Measurements from ENCODE around the gene RNU1-3.
"Not testable (repeated sequence)": the region's sequence is repeated elsewhere in the genome, so short reads cannot be mapped to it uniquely, and the experiment has no call there.

DNA sequence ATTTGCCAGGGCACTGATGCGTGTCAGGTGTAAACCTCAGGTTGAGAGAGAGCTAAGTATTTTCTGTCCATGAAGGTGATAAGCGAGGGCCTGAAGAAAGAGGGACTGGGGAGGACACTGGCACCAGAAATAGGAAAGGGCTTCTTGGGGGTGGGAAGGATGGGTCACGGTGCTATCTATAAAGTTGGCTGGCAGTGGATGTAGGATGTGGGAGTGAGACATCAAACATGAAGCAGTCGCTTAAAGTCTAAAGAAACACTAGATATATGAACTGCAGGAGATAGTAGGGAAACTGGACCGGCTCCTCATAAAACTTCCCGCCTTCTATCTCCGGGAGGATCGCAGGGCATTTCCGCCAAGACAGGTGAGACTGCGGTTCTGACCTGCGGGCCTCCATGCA is 912 bp downstream of the RNU1-3 start:
- TF ChIP-seq, protein P1, sequence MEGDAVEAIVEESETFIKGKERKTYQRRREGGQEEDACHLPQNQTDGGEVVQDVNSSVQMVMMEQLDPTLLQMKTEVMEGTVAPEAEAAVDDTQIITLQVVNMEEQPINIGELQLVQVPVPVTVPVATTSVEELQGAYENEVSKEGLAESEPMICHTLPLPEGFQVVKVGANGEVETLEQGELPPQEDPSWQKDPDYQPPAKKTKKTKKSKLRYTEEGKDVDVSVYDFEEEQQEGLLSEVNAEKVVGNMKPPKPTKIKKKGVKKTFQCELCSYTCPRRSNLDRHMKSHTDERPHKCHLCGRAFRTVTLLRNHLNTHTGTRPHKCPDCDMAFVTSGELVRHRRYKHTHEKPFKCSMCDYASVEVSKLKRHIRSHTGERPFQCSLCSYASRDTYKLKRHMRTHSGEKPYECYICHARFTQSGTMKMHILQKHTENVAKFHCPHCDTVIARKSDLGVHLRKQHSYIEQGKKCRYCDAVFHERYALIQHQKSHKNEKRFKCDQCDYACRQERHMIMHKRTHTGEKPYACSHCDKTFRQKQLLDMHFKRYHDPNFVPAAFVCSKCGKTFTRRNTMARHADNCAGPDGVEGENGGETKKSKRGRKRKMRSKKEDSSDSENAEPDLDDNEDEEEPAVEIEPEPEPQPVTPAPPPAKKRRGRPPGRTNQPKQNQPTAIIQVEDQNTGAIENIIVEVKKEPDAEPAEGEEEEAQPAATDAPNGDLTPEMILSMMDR (IDR thresholded peaks at IDR 0.05), result not testable (repeated sequence)
- TF ChIP-seq POLR2A, EP300 (IDR thresholded peaks at IDR 0.05): not testable (repeated sequence)

All from suprapubic skin (tissue), 3 donors.